Activated CD8-positive, alpha-beta memory T cell treated with anti-CD3 and anti-CD28 coated beads for 24 hours (primary cell): ENCODE measurements around the gene CCT6A.
A peak's percentile ranks its signal among the peaks of the same experiment; 100 is the strongest.
"Not testable (repeated sequence)": the region's sequence is repeated elsewhere in the genome, so short reads cannot be mapped to it uniquely, and the experiment has no call there.

Source experiments
- DNase-seq: peaks from one replicate; pipeline ENCODE4 v3.0.0-alpha.2; 2020

Gene CCT6A

GRCh38 chr7:56104138-56104537 is 52.6 kb downstream of the CCT6A start:
- DNase-seq = not testable (repeated sequence)

DNA sequence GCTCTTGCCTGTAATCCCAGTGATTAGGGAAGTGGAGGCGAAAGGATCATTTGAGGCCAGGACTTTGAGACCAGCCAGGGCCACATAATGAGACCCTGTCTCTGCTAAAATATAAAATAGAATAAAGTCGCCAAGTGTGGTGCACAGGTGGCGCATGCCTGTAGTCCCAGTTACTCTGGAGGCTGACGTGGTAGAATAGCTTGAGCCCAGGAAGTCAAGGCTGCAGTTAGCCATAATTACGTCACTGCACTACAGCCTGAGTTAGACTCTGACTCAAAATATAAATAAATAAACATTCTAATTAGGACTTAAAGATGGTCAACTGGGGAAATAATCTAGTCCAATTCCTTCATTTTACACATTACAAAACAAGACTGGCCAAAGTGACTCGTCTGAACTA is 53.9 kb downstream of the CCT6A start:
- DNase-seq = no peak

GRCh38 chr7:56106108-56107073 is 54.8 kb downstream of the CCT6A start, which contains the start of gene CHCHD2:
TSS of gene CHCHD2 (minus strand) at chr7:56106476. CDS start at chr7:56106413, 63 bp downstream.
- DNase-seq = peak; percentile 90

- no peak for DNase-seq
These were observed 56.3 kb downstream of the CCT6A start for GRCh38 chr7:56107954-56108258.

- DNase-seq = no peak
These were observed 59.0 kb downstream of the CCT6A start for GRCh38 chr7:56110611-56111010.

DNA sequence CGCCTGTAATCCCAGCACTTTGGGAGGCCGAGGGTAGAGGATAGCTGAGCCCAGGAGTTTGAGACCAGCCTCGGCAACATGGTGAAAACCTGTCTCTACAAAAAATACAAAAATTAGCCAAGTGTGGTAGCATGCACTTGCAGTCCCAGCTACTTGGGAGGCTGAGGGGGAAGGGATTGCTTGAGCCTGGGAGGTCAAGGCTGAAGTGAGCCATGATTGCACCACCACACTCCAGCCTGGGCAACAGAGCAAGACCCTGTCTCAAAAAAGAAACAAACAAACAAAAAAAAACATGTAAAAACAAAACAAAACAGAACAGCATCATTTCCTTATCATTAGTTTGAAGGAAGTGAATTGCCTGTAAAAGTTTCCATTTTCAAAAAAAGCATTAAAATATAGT is 60.7 kb downstream of the CCT6A start:
- DNase-seq = not testable (repeated sequence)
